GM10266 (cell line): ENCODE measurements around the gene BLTP2.

Experiments
- DNase-seq: peaks from one replicate; pipeline ENCODE4 v3.0.0; 2012; ENCODE audit errors: extremely low spot score
- CTCF ChIP-seq: IDR thresholded peaks from 2 replicates; pipeline ENCODE4 v1.5.1; 2012; ENCODE audit warnings: mild to moderate bottlenecking, low read depth; ENCODE audit not compliant: control insufficient read depth, insufficient read depth; ENCODE audit errors: missing control alignments

BLTP2 gene

GRCh38 chr17:28624148-28624547 lies 20.8 kb downstream of the BLTP2 start:
- DNase-seq: no peak
- no peak for TF ChIP-seq CTCF

- no peak for DNase-seq
Observed at GRCh38 chr17:28623696-28624095, 21.3 kb downstream of the BLTP2 start.

GRCh38 chr17:28622186-28622585 lies 22.8 kb downstream of the BLTP2 start:
- no peak for TF ChIP-seq CTCF
- DNase-seq: no peak

More at GRCh38 chr17:28623696-28624095, 21.3 kb downstream of the BLTP2 start:
- TF ChIP-seq CTCF: no peak

GRCh38 chr17:28620010-28620409 lies 24.9 kb downstream of the BLTP2 start:
- DNase-seq: no peak
- no peak for TF ChIP-seq CTCF

GRCh38 chr17:28618464-28618863 lies 26.5 kb downstream of the BLTP2 start:
- no peak for DNase-seq
- no peak for TF ChIP-seq CTCF

- no peak for DNase-seq
- no peak for TF ChIP-seq CTCF
Observed at GRCh38 chr17:28616281-28616680, 28.7 kb downstream of the BLTP2 start.

GRCh38 chr17:28615260-28615940 lies 29.6 kb downstream of the BLTP2 start:
- no peak for DNase-seq
- TF ChIP-seq CTCF: no peak
